ENCODE results near the gene RERE. TPM values are rescaled to one million over a fixed set of nuclear protein-coding genes. Genes with fewer than 3 reads are reported as not detected.

Gene RERE
- total RNA-seq, 1 experiment from 2014 or later: 73.4 TPM

- no peaks in the 10 kb centered on the region for H3K9me2 ChIP-seq (ENCODE audit: insufficient read depth)
- no peak overlapping the region for H2AFZ ChIP-seq
- DNase-seq: no peak
- no peaks in the 10 kb centered on the region for H3K9me3 ChIP-seq (ENCODE audit: insufficient read depth, low read depth)
- H3K27ac ChIP-seq: no peak overlapping the region
- H3K79me2 ChIP-seq (ENCODE audit: low read depth): no peaks in the 10 kb centered on the region
- no peaks in the 10 kb centered on the region for H4K20me1 ChIP-seq (ENCODE audit: insufficient read depth)
- CTCF ChIA-PET: no interaction called here
- intact Hi-C loops (cut with micrococcal nuclease; ENCODE audit: unreplicated experiment): no loop called here
- H3K27me3 ChIP-seq (ENCODE audit: insufficient read depth, low read depth): no peaks in the 10 kb centered on the region
- POLR2A ChIA-PET (ENCODE audit: unreplicated experiment): interaction anchor here (0.5 kb wide), 1 partner anchor 293 kb away, joined by 4 read pairs; no protein-coding TSS in a partner anchor
- no peak overlapping the region for H3K4me3 ChIP-seq
- TF ChIP-seq CTCF (conservative IDR thresholded peaks at IDR 0.05) (peak; percentile 62), EZH2 (IDR thresholded peaks at IDR 0.05; ENCODE audit: low read depth) (no peak)
- no peak overlapping the region for H3K4me2 ChIP-seq
- no TSS peak for BruUV-seq (replicated peaks)
- H3K4me1 ChIP-seq (replicated peaks; ENCODE audit: insufficient read depth): no peaks in the 10 kb centered on the region
- no peaks in the 10 kb centered on the region for H3F3A ChIP-seq (ENCODE audit: insufficient read depth, low read depth)
- no peaks in the 10 kb centered on the region for H3K36me3 ChIP-seq (ENCODE audit: low read depth)
Measured at GRCh38 chr1:8351693-8352470, 465.6 kb downstream of the RERE start.

GRCh38 chr1:8350914-8351684, 466.3 kb downstream of the RERE start:
- TF ChIP-seq CTCF (conservative IDR thresholded peaks at IDR 0.05): no peak
- no peak for TF ChIP-seq EZH2 (IDR thresholded peaks at IDR 0.05; ENCODE audit: low read depth)
- H3K4me1 ChIP-seq (replicated peaks; ENCODE audit: insufficient read depth): no peaks in the 10 kb centered on the region
- no TSS peak for BruUV-seq (replicated peaks)
- no peaks in the 10 kb centered on the region for H4K20me1 ChIP-seq (ENCODE audit: insufficient read depth)
- CTCF ChIA-PET: no interaction called here
- no peak overlapping the region for H3K4me2 ChIP-seq
- no peaks in the 10 kb centered on the region for H3K27me3 ChIP-seq (ENCODE audit: insufficient read depth, low read depth)
- no peak overlapping the region for H3K27ac ChIP-seq
- intact Hi-C loops (cut with micrococcal nuclease; ENCODE audit: unreplicated experiment): no loop called here
- H3F3A ChIP-seq (ENCODE audit: insufficient read depth, low read depth): no peaks in the 10 kb centered on the region
- H3K9me2 ChIP-seq (ENCODE audit: insufficient read depth): no peaks in the 10 kb centered on the region
- H2AFZ ChIP-seq: no peak overlapping the region
- no peaks in the 10 kb centered on the region for H3K36me3 ChIP-seq (ENCODE audit: low read depth)
- H3K79me2 ChIP-seq (ENCODE audit: low read depth): no peaks in the 10 kb centered on the region
- no peak for DNase-seq
- H3K4me3 ChIP-seq: no peak overlapping the region
- no peaks in the 10 kb centered on the region for H3K9me3 ChIP-seq (ENCODE audit: insufficient read depth, low read depth)
- POLR2A ChIA-PET (ENCODE audit: unreplicated experiment): interaction anchor here (0.7 kb wide), 1 partner anchor 213 kb away, joined by 6 read pairs; no protein-coding TSS in a partner anchor

GRCh38 chr1:8349961-8350360, 467.5 kb downstream of the RERE start:
- Histone ChIP-seq H3K4me2 (no peak overlapping the region), H3K79me2 (ENCODE audit: low read depth) (no peaks in the 10 kb centered on the region)

More at GRCh38 chr1:8349961-8350360, 467.5 kb downstream of the RERE start:
- Histone ChIP-seq H3K27me3 (ENCODE audit: insufficient read depth, low read depth) (no peaks in the 10 kb centered on the region), H3F3A (ENCODE audit: insufficient read depth, low read depth) (no peaks in the 10 kb centered on the region), H4K20me1 (ENCODE audit: insufficient read depth) (no peaks in the 10 kb centered on the region), H3K9me2 (ENCODE audit: insufficient read depth) (no peaks in the 10 kb centered on the region), H3K4me3 (no peak overlapping the region), H3K9me3 (ENCODE audit: insufficient read depth, low read depth) (no peaks in the 10 kb centered on the region), H3K4me1 (replicated peaks; ENCODE audit: insufficient read depth) (no peaks in the 10 kb centered on the region), H3K27ac (no peak overlapping the region), H2AFZ (no peak overlapping the region), H3K36me3 (ENCODE audit: low read depth) (no peaks in the 10 kb centered on the region)
- TF ChIP-seq EZH2 (IDR thresholded peaks at IDR 0.05; ENCODE audit: low read depth): no peak
- TF ChIP-seq CTCF (conservative IDR thresholded peaks at IDR 0.05): no peak
- no peak for DNase-seq
- intact Hi-C loops (cut with micrococcal nuclease; ENCODE audit: unreplicated experiment): loop anchor here (1.0 to 2.0 kb wide), 3 partner anchors 35 to 683 kb away; no protein-coding TSS in a partner anchor
- CTCF ChIA-PET: interaction anchor here (0.6 kb wide), 1 partner anchor 319 kb away, joined by 3 read pairs; no protein-coding TSS in a partner anchor
- no TSS peak for BruUV-seq (replicated peaks)
- POLR2A ChIA-PET (ENCODE audit: unreplicated experiment): interaction anchor here (0.6 to 0.7 kb wide), 2 partner anchors 212 to 376 kb away, joined by 5 to 6 read pairs; no protein-coding TSS in a partner anchor

Measured in PC-9 (cell line).